Measurements from ENCODE around the gene CRYGS.

Gene CRYGS

DNA sequence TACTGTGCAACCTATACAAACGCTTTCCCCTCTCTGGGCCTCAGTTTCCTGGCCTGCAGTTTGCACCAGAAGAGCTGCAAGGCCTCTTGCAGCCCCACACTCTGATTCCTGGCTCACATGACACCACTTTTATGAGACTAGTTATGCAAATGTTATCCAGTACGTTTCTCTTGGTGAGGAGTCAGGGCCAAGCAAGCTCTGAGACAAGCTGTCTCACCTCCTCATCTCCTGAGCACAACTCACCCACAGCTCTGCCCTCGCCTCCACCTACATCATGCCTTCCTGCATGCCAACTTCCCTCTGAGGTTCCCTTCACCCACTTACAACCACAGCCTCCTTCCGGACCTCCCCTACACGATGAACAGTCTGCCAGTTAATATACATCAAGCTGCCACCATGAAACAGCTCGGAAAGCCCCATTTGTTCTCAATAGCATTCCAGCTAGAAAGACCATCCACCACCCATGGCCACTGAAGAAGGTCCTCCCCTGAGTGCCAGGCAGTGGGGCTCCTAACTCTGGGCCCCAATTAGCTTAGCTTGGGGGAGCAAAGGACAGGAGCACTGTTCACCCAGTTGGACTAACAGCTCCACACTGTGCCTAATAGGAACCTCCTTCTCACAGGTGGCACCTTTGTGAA is 25.0 kb downstream of the CRYGS start:
- H3K4me3 ChIP-seq (ENCODE audit: low read depth, low read length): no peak overlapping the region
- TF ChIP-seq, protein P1, sequence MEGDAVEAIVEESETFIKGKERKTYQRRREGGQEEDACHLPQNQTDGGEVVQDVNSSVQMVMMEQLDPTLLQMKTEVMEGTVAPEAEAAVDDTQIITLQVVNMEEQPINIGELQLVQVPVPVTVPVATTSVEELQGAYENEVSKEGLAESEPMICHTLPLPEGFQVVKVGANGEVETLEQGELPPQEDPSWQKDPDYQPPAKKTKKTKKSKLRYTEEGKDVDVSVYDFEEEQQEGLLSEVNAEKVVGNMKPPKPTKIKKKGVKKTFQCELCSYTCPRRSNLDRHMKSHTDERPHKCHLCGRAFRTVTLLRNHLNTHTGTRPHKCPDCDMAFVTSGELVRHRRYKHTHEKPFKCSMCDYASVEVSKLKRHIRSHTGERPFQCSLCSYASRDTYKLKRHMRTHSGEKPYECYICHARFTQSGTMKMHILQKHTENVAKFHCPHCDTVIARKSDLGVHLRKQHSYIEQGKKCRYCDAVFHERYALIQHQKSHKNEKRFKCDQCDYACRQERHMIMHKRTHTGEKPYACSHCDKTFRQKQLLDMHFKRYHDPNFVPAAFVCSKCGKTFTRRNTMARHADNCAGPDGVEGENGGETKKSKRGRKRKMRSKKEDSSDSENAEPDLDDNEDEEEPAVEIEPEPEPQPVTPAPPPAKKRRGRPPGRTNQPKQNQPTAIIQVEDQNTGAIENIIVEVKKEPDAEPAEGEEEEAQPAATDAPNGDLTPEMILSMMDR (conservative IDR thresholded peaks at IDR 0.05; ENCODE audit: low read depth, low read length): no peak
- DNase-seq (ENCODE audit: low read depth): no peak

DNA sequence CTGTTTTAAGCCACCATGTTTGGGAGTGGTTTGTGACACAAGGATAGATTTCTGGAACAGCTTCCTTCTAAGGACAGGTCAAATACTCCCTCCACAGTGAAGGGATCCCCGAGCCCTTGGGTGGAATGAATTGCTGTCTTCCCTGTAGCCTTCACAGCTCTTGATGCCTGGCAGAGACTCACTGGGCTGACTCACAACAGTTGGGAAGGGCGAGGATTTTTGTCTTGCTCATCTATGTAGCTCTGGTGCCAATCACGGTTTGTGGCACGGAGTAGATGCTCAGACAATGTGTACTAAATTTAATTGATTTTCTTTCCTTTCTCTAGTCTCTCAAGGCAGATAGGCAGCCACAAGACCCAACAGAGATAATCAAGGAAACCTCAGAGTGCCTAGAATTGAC is 27.0 kb downstream of the CRYGS start:
- DNase-seq (ENCODE audit: low read depth): no peak
- TF ChIP-seq, protein P1 (conservative IDR thresholded peaks at IDR 0.05; ENCODE audit: low read depth, low read length): no peak
- no peak overlapping the region for H3K4me3 ChIP-seq (ENCODE audit: low read depth, low read length)

DNA sequence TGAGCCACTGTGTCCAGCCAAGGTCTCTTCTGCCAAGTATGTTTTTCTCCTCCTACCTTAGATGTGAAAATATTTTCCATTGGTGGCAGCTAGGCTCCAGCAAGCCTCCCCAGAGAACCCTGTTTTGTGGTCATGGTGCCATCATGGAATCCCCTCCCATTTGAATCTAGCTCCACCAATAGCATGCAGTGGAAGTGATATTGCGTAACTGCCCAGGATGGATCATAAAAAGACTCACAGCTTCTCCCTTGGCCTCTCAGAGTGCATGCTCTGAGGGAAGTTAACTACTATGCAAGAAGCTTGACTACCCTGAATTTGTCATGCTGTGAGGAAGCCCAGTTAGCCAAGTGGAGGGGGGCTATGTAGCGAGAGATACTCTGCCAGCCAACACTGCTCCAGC is 27.5 kb downstream of the CRYGS start:
- TF ChIP-seq, protein P1 (conservative IDR thresholded peaks at IDR 0.05; ENCODE audit: low read depth, low read length): no peak

DNA sequence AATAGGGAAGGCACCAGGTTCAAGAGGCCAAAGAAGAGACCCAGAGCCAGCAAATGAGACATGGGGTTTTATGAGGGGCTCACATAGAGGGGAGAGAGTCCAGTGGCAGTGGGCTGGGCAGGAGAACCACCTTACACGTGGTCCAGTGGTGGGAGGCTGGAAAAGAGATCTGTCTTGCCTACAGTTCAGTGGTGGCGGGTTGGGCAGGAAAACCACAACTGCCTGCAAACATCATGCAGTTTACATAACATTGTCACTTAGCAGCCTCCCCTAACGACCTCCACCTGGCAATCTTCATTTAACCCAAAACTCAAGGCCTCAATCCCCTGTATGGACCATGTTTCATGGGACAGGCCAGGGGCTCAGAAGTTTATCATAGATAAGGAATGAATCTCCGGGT is 29.1 kb downstream of the CRYGS start:
- TF ChIP-seq, protein P1 (conservative IDR thresholded peaks at IDR 0.05; ENCODE audit: low read depth, low read length): no peak
- no peak overlapping the region for H3K4me3 ChIP-seq (ENCODE audit: low read depth, low read length)
- no peak for DNase-seq (ENCODE audit: low read depth)

More for the DNA sequence above, 27.5 kb downstream of the CRYGS start:
- no peak overlapping the region for H3K4me3 ChIP-seq (ENCODE audit: low read depth, low read length)
- no peak for DNase-seq (ENCODE audit: low read depth)

DNA sequence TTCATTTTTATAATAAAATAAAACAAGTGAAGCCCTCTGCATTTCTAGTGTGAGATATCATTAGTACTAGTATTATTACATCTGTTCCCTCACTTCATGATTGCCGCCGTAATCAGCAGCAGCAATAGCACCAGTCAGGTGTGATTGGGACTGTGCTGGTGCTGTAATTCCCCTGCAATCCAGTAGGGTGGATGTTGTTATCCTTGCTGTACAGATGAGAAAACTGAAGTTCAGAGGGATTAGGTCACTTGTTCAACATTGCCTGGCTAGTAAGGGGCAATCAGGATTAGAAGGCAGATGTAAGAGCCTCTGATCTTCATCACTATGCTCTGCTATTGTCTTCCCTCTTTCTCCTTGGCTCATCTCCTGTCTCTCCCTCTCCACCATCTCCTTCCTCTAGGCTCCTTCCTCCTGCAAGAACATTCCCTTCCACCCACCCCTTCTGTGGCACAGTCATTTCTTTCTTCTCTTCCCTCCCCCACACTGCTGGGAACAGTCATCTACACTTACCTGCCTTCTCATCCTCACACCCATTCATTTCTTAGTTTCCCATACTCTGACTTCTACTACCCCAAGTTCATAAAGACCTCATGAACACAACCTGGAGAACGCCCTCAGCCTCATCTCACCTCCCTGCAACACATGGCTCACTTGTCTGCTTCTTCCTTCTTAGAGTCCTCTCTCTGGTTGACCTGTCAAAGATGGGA is 29.7 kb downstream of the CRYGS start:
- H3K4me3 ChIP-seq (ENCODE audit: low read depth, low read length): no peak overlapping the region
- TF ChIP-seq, protein P1 (conservative IDR thresholded peaks at IDR 0.05; ENCODE audit: low read depth, low read length): peak; percentile 61
- peak; percentile 26 for DNase-seq (ENCODE audit: low read depth)

DNA sequence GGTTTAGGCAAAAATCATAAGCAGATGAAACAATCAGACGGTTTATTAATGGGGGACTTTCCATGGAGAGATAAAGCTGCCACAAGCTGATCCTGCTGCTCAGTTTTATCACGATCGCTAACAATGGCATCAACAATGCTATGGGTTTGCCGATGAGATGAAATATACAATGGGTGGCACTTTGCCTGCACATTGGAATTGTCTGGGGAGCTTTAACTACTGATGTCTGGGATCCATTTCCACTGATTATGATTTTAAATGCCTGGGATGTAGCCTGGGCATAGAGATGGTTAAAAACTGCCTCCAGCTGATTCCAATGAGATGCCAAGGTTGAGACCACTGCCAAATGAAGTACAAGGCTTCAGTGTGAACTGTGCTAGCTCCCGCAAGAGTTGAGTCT is 30.8 kb downstream of the CRYGS start:
- no peak for DNase-seq (ENCODE audit: low read depth)
- no peak overlapping the region for H3K4me3 ChIP-seq (ENCODE audit: low read depth, low read length)
- TF ChIP-seq, protein P1 (conservative IDR thresholded peaks at IDR 0.05; ENCODE audit: low read depth, low read length): no peak
